22Rv1 (cell line): Measurements from ENCODE around the gene TRAIP.

ENCODE experiments used
- CTCF ChIP-seq: fragments of 450-650 bp; IDR thresholded peaks from 2 replicates; pipeline ENCODE4 v1.5.1; 2017; ENCODE audit warnings: mild to moderate bottlenecking
- ZFX ChIP-seq: fragments of 450-650 bp; IDR thresholded peaks from 2 replicates; pipeline ENCODE4 v1.6.1; 2017; ENCODE audit warnings: antibody characterized with exemption, borderline replicate concordance

- TF ChIP-seq CTCF: no peak
- TF ChIP-seq ZFX: no peak
These were observed 64.8 kb downstream of the TRAIP start for GRCh38 chr3:49791571-49791970.
